Fibroblast of skin of right quadriceps (primary cell): ENCODE data around the gene RAB38.

Experiments used
- DNase-seq: peaks from one replicate; pipeline ENCODE4 v3.0.0-alpha.2; 2013

The RAB38 gene

DNA sequence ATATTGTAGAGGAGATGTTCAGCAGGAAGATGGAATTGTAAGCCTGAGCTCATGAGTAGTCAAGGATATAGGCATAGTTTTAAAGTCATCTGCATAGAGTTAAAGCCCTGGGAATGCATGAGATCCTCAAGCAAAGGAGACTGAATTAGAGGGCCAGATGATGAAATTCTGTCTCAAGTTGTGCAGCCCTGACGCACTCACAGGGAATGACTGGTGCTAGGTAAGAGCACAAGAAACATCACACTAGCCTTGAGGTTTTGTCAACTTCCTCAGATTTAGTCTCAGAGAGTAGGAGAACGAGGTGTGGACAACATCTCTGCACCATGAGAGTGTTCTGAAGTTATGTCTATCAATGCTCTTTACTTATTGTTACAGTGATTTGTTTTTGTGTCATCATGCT, 5.8 kb downstream of the RAB38 start:
- DNase-seq: peak; percentile 31

DNA sequence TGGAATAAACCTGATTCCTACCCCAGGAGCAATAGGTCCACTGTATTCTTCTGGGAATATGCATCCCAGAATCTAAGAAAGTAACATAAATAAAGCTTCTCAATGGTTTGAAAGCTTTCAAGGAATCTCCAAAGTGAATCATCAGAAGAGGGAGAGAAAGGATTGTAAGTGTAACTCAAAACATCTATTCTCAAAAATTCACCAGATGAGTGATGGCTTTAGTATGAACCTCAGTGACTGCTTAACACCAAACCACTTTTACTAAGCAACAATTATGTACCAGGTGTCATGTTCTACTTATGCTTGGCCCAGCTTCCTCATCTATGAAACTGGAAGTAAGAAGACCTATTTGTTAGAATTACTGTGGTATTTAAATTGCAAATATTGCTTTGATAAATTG, 7.4 kb downstream of the RAB38 start:
- no peak for DNase-seq

DNA sequence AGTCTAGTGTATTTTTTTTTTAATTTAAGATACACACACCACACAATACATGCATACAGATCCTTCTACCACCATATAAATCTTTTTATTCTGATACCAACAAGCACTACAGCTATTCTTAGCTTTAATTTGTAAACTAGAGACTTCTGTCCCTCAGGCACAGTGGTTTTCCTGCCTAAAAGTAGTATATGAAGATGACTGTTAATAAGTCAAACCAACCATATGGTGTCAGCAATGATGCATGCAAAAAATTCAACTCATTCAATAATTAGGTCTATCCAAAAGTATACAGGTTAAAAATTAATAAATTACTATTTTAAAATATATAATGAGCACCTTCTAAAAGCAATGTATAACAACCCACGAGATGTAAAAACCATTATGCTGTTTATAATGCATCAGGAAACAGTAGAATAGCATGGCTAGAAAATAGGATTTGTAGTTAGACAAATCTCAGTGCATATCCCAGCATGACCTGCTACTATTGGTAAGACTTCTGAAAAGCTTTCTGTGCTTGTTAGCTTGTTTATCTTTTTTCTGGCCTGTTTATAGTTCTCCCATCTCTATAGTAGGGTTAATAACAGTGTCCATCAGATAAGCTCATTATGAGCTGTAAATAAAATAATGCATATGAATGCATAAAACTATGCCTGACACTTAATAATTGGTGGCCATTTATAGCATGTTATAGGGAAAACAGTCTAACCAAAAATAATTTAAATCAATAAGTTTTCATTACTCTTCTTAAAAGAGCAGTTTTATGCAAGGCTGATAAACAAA, 10.2 kb downstream of the RAB38 start:
- DNase-seq: no peak

DNA sequence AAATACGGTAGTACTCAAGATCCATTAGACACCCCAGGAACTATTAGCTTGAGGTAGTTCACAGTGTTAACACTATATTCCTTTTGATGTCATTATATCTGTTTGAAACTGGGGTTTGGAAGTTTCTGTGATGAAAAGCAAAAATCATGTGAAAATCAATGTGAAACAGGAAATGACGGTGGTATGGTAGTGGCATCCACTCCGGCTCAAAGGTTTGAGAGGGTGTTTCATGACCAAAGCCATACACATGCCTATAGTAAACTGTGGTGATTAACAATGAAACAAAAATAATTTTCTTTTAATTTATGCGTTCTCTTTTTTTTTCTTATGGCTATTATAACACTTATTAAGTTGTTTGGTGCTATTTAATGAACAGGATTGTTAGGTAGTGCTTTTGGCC, 10.9 kb downstream of the RAB38 start:
- no peak for DNase-seq

DNA sequence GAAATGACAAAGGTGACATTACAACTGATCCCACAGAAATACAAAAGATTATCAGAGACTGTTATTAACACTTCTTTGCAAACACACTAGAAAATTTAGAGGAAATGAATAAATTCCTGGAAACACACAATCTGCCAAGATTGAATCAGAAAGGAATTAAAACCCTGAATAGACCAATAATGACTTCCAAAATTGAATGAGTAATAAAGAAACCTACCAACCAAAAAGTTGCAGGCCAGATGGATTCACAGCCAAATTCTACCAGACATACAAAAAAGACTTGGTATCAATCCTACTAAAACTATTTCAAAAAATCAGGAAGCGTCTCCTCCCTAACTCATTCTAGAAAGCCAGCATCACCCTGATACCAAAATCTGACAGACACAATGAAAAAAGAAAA, 17.2 kb downstream of the RAB38 start:
- DNase-seq: no peak

DNA sequence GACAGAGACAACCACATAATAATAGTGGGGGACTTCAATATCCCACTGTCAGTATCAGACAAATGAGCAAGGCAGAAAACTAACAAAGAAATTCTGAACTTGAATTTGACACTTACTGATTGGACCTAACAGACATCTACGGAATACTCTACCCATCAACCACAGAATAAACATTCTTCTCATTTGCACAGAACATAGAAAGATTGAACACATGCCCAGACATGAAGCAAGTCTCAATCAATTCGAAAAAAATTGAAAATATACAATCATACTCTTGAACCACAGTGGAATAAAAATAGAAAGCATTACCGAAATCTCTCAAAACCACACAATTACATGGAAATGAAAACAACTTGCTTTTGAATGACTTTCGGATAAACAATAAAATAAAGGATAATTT, 17.9 kb downstream of the RAB38 start:
- no peak for DNase-seq

DNA sequence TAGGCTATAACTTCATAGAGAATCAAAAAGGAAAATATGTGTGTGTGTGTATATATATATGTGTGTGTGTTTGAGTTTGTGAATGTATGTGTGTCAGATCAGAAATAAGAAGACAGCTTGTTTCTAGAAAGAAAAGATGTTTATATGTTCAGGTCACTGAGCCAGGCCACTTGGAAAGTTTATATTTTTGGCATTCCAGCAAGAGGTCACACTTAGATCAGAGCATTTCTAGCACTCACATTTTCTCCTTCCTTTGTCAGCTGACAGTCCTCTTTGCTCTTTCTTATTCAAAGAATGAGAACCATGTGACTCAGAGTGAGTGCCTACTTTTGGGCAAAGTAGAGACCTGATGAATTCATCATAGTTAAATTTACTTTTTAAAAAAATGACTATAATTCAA, 22.9 kb downstream of the RAB38 start:
- no peak for DNase-seq

DNA sequence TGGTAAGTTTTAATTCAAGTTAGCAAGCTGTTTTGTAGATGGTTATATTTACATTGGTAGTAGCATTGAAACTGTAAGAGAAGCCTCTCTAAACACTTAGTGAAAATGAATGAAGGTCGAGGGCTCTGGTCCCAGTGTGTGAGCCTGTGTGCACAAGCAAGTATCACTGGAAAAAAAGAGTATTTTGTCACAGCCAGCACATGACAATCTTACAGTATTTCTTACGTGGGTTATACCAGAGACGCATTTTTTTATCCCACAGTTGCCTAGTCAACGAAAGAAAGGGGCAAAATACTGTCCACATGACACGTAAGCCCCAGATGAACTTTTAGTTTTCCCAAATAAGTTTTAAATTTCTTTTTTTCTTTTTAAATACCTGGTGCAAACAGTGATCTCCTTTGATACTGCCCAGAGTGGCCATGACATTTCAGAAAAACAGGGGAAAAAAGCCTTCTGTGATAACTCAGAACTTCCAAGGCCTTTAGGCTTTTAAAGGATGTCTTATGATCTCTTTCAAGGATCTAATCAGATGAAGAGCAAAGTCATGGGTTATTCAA, 23.5 kb downstream of the RAB38 start:
- DNase-seq: no peak

DNA sequence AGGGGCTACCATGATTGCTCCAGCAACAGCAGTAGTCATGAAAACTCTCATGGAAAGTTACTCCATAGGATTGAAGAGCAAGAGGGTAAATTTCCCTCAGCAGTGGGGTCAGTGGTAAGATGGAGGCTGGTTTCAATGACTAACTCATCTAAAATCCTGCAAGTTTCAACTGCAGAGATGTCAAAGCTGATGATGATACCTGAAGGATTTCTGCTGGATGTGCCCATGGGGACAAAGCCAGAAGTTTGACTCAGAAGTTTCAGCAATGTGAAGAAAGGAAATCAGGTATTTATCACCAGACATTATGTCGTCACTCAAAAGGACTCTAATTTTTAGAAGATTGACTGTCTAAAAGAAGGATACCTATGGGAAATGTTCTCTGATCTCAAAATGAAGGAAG, 29.1 kb downstream of the RAB38 start:
- no peak for DNase-seq

DNA sequence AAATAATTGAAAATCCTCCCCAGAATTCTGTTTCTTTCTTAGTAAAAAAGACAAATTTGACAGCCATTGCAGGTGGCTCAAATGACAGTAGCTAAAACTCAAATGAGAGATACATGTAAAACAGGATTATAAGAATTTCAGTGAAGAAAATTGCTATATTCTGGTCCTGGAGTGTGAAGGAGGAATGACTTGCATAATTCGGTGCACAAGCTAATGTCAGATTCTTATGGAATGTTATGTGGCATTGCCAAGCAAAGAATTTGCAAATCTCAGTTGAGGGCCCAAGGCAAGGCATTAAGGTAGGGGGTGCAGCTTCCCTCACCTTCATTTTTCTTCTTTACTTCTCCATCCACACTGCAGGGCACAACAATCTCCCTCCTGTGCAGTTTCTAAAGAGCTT, 35.4 kb downstream of the RAB38 start:
- no peak for DNase-seq

DNA sequence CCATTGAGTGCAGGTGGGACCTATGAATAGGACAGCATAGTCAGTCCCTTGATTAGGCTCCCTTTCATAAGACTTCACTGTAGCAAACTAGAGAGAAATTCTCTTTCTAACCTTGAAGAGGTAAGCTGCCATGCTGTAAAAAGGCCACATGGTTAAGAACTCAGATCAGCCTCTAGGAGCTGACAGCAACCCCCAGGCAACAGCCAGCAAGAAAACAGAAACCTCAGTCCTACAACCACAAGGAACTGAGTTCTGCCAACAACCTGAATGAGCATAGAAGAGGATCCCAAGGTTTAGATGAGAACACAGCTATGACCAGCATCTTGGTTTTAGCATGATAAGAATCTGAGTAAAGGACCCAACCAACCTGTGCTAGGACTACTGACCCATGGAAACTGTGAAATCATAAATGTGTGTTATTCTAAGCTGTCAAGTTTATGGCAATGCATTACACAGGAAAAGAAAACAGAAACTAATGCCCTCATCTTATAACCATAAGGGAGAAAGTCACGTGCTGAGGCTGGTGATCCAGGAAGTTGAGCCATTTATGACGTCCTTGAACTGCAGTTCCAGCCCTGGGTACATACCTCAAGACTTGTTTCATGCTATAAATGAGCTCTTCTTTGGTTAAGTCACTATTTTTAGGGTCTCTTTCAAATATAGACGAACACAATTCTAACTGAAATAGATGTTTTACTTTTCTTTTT, 43.3 kb downstream of the RAB38 start:
- DNase-seq: no peak

DNA sequence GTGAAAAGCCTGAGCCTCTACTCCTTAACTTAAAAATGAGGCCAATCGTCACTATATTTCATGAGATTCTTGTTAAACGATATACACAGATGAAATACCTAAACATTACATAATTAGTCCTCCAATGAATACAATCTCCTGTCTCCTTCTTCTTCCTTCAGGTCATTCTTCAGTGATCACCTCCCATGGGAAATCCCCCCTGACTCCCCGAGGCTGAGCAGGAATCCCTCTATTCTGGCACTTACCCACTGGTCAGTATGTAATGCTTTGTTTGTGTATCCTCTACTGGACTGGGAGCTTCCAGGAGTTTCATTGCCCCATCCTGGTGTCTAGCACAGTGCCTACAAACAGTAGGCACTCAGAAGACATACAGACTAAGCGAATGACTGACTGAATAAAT, 52.3 kb downstream of the RAB38 start:
- DNase-seq: no peak

DNA sequence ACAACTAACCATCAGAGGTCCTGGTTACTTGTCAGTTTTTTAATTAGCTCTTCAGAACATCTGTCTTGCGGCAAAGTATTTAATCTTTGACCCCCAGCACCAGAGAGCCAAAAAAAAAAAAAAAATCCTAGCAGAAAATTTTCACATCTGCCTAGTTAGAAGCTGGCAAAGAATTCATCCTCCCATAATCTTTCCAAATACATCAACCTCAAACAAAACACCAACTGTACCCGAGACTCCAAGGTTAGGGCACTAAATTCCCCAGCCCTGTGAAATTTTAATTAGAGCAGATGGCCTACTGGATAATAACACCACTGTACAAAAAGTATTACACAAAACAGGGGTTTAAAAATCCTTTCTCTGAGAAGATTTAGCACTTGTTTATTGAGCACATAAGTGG, 55.7 kb downstream of the RAB38 start:
- no peak for DNase-seq

DNA sequence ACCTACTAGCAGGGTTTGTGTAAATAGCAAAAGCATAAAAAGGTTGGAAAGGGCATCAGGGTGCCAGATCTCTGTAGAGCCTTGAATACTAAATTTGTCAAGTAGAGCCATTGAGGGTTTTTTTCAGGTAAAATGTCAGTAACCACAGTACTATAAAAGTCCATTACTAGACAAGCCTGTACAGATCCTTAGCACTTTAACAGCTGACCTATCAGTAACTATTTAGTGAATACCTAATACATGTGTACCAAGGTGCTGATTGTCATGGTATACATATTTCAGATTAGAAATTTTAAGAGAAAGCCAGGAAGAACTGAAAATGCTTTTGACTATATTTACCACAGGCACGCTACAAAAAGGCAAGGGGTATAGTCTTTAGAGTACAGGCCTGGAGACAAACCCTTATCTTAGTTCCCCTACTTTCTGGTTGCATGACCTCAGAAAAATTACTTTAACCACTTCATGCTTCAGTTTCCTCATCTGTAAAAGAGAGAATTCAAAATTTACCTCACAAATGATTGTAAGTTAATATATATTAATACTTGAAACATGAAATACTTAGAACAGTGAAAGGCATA, 57.9 kb downstream of the RAB38 start:
- DNase-seq: no peak

DNA sequence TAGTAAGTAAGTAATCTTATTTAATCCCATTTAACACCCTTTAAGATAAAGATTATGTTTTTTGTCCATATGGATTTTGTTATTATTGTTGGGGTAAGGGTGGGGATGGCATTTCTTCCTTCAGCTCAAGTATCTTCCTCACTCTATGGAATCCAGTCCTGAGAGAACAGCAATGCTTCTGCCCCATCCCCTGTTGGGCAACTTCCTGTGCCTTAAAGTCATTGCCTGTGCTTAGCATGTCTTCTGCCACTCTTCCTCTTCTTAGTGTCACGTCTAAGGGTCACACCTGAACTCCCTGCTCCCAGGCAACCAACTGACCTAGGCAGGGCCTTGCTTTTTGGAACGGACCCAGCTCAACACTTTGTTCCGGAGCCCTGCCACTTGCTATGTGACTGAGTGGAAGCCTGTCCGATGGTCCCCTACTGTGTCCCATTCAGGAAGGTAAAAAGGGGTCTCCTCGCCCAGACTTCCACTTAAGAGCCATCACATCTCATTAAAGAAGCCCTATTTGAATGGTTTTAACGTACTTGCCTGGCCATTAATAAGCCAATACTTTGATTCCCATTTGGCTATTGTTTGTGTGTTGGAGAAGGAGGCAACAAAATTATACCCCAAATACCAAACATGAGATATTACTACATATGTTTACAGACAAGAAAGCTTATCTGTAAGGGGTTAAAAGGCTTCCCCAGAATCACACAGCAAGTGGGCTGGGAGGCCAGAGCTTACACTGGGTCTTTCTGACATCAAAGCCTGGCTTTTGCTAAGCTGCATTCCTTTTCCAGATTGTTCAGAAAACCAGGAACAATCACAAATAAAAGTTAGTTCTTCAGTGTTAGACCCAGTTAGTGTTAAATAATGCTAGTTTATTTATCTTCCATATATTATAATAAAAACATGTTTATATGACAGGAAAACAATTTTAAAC, 59.2 kb downstream of the RAB38 start:
- DNase-seq: no peak

DNA sequence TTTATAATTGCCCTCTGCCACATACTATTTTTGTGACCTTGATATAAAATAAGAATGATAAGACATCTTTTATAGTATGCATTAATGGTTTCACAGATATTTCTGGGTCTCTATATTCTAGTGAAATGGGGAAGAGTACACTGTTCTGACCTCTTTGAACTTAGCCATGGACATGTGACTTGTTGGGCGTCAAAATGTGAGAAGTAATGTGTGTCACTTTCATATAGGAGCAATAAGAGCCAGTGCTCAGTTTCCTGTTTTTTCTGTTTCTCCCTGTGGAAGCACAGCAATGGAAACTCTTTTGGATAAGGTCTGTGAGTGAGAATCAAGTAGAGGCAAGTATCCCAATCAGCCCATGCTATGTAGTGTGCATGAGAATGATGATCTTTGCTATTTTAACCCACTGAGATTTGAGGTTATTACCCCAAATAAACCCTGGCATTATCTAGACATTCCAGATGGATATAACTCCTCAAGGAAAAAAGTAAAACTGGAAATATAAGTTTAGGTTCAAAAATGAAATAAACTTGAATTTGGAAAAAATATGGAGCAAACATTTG, 60.7 kb downstream of the RAB38 start:
- DNase-seq: no peak

DNA sequence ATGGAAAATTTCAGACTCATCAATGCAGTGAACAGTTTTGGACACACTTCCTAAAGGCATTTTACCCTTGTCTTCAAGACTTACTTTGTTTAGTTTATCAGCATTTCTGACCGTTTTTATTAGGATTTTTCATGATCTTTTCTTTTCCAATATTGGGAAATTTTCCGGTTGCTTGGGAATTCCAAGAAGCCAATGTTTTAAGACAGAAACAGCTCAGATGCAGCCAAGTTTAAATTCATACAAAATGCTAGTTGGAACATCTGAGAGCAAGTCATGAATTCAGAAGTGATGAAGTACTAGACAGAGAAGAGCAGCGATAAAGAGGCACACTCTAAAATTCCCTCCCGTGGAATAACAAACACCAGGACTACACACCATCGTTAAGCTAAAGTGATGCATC, 68.6 kb downstream of the RAB38 start:
- no peak for DNase-seq

DNA sequence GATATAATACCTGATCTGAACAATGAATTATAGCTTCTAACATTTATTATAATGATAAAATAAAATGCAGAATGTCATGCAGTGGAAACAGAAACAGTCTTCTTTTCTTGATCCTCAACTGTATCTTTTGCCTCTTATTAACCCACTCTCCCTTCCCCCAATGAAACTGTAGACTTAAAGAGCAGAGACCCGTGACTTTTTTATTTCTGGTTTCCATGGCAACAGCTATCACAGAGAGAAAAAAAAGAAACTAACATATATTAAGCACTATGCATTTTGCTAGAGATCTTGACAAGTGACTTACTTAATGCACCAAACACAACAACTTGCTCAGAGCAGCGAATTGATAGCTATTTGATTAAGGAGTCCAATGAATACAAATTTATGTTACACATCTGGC, 69.3 kb downstream of the RAB38 start:
- no peak for DNase-seq

DNA sequence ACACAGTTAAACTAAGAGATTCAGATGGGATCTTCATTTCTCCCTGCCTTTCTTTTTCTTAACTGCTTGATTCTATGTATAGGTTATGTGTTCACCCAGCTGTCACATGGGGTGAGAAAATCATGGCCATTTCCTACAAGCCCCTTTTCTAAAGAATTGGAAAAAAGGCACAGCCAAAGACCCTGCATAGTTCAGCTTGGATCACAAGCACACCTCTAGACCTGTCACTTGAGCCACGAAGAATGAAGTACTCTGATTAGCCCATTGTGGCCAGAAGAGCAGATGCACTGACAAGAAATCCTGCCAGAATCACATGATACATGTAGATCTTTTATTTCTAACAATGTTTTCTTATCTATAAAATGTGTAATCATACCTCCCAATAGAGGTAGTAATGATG, 69.7 kb downstream of the RAB38 start:
- DNase-seq: no peak

DNA sequence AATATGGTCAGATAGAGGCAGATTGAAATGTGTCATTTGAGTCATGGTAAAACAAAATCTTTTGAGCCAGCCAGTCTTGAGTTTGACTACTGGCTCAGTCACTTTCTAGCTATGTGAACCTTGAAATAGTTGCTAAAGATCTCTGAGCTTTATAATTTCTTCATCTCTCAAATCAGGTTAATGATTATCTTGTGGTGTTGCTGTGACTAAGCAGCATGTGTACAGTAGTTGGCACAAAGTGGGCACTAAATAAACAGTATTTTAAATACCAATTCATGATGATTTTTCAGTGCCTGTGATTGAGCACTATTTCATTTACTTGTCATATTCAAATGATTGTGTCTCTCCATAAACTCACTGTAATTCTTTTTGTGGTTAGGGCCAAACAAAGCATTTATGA, 70.8 kb downstream of the RAB38 start:
- no peak for DNase-seq

DNA sequence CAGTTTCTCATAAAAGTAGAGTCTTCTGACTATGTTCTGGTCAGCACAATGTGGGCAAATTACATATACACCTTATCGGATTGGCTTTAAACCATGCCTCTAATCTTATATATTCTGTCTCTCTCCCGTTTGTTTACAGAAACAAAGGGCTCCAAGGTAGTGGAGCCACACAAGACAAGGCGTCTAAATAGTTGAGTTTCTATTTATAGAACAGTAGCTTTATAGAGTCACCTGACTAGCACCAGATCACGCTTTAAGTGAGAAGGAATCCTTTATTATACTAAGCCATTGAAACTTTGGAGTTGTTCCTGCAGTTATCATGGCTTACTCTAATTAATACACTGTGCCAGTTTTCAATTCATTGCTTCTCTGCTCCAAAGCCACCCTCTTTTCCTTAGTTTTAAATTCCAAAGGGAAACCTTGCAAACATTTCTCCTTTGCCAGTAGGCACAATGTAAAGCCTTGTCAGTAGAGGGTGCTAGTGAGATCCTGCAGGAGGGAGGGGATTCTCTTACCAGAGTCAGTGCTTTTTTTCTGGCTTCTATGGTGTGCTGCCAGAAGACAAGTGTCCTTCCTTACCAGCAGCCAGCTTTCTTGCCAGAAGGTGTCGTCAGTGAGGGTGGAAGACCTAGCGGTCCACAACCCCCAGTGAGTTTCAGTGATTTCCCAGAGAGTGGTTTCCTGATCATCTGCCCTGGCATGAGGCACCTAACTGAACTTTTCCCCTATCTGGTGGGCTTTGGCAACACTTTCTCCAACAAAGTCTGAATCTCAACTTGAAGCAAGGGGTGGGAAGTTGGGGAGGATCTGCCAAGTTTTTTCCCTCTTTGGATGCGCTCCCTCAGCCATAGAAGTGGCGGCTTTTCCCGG, 71.7 kb downstream of the RAB38 start:
- peak; percentile 54 for DNase-seq

DNA sequence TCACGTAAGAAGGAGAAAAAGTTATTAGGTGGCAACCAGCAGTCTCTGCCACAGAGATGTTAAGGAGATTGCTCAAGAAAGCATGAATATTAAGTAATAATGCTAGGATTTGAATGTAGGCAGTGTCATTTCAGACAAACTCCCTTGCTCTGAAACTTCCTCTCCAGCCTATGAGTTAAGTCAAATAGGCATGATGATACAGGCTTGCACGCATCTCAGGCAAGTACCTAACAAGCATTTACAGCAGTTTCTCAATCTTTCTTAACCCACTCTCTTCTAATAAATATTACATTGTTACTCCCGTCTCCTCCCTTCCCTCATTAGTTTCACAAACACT, 72.7 kb downstream of the RAB38 start:
- DNase-seq: no peak
